Glutamatergic neuron (in vitro differentiated cells): Measurements from ENCODE around the gene BDNF. TPM values are rescaled to one million over a fixed set of nuclear protein-coding genes. Genes with fewer than 3 reads are reported as not detected.

Source experiments
- DNase-seq: peaks from one replicate; pipeline ENCODE4 v3.0.0; 2022
- H3K27ac Mint-ChIP-seq: one replicate; pipeline ENCODE4 v1.8.0; 2020; ENCODE audit warnings: mild to moderate bottlenecking, mixed read lengths, inconsistent platforms; ENCODE audit not compliant: unreplicated experiment
- H3K27me3 Mint-ChIP-seq: one replicate; pipeline ENCODE4 v1.8.0; 2020; ENCODE audit warnings: mild to moderate bottlenecking, moderate library complexity, mixed read lengths, inconsistent platforms; ENCODE audit not compliant: unreplicated experiment
- H3K36me3 Mint-ChIP-seq: one replicate; pipeline ENCODE4 v1.8.0; 2020; ENCODE audit warnings: mild to moderate bottlenecking, mixed read lengths, inconsistent platforms; ENCODE audit not compliant: unreplicated experiment
- H3K4me1 Mint-ChIP-seq: one replicate; pipeline ENCODE4 v1.8.0; 2020; ENCODE audit warnings: mild to moderate bottlenecking, low read depth, mixed read lengths, inconsistent platforms; ENCODE audit not compliant: unreplicated experiment
- H3K4me3 Mint-ChIP-seq: one replicate; pipeline ENCODE4 v1.8.0; 2020; ENCODE audit warnings: mild to moderate bottlenecking, mixed read lengths, inconsistent platforms; ENCODE audit not compliant: unreplicated experiment
- H3K9me3 Mint-ChIP-seq: one replicate; pipeline ENCODE4 v1.8.0; 2020; ENCODE audit warnings: mild to moderate bottlenecking, moderate library complexity, mixed read lengths, inconsistent platforms; ENCODE audit not compliant: unreplicated experiment
- total RNA-seq: library from RNA; stranded (reverse); fragmentation: NEBNext Ultra II Directional; extraction: Animal tissue kit (Norgen Biotek cat#: 25700); gene quantifications from one replicate; pipeline ENCODE4 v1.2.1, GENCODE V29; 2021; ENCODE audit not compliant: unreplicated experiment
- TF ChIP-seq, protein P1 (sequence below): fragments of 200-600 bp; sonication (generic); IDR thresholded peaks from one replicate; pipeline ENCODE4 v1.5.0; 2021; ENCODE audit not compliant: partially characterized antibody, unreplicated experiment

BDNF gene
- total RNA-seq, 1 donor from 2014 or later: 0.42 TPM

DNA sequence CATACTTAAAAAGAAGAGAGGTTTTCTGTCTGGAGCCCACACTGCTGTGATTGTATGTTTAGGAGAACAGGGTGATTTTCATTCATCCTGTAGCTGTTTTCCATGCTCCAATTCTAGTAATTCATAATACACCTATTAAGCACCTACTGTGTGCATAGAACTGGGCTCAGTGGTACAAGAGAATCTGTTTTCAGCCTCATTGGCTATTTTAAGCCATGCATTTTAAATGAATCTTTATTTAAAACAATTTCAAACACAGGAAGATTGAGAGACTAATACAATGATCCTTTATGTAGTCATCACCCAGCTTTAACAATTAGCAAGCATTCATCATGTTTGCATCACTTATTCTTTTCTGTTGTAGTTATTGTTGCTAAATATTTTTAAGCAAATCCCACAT lies 86.2 kb downstream of the BDNF start:
- H3K27ac Mint-ChIP-seq: no peak overlapping the region
- no peak for DNase-seq
- peaks cover 2% of the 10 kb centered on the region for H3K27me3 Mint-ChIP-seq
- no peaks in the 10 kb centered on the region for H3K36me3 Mint-ChIP-seq
- no peak overlapping the region for H3K4me3 Mint-ChIP-seq
- H3K4me1 Mint-ChIP-seq: no peaks in the 10 kb centered on the region
- TF ChIP-seq, protein P1, sequence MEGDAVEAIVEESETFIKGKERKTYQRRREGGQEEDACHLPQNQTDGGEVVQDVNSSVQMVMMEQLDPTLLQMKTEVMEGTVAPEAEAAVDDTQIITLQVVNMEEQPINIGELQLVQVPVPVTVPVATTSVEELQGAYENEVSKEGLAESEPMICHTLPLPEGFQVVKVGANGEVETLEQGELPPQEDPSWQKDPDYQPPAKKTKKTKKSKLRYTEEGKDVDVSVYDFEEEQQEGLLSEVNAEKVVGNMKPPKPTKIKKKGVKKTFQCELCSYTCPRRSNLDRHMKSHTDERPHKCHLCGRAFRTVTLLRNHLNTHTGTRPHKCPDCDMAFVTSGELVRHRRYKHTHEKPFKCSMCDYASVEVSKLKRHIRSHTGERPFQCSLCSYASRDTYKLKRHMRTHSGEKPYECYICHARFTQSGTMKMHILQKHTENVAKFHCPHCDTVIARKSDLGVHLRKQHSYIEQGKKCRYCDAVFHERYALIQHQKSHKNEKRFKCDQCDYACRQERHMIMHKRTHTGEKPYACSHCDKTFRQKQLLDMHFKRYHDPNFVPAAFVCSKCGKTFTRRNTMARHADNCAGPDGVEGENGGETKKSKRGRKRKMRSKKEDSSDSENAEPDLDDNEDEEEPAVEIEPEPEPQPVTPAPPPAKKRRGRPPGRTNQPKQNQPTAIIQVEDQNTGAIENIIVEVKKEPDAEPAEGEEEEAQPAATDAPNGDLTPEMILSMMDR: no peak
- no peaks in the 10 kb centered on the region for H3K9me3 Mint-ChIP-seq

DNA sequence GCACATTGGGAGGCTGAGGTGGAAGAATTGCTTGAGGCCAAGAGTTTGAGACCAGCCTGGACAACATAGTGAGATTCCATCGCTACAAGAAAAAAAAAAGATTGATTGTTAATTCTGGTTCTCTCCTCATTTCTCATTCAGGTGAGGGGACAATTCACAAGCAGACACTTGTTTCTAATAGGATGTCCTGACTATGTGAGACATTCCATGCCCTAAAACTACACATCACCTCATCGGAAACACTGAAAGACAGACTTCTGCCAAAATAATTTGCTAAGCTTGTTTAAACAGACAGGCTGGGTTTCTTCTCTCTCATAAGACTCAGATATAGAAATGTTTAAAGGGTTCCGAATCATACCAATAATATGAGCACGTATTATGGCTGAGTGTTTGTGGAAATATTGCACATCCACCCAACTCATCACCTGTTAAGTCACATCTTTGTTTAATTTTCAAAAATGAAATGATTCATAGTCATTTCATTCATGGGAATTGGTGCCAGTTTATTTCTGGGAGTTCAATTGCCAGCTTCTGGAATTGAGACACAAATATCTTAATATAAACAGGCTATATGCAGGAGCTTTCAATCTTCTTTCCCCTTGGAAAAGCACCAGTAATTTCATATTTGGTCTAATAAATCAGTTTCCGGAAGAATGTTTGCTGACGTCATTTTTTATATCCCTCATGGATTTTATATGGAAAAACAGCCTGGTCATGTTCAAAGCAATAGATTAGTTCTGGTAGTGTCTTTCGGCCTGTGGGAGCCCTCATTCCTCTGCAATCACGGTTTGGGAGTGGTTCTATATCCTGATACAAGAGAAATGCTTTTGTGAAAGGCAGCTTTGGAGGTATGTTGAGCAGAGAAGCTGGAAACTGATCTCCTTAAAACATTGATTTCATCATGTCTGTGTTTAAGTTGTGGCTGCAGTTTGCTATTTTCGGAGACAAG lies 87.0 kb downstream of the BDNF start:
- H3K9me3 Mint-ChIP-seq: no peaks in the 10 kb centered on the region
- TF ChIP-seq, protein P1: no peak
- H3K27me3 Mint-ChIP-seq: no peaks in the 10 kb centered on the region
- H3K36me3 Mint-ChIP-seq: no peaks in the 10 kb centered on the region
- H3K27ac Mint-ChIP-seq: no peak overlapping the region
- DNase-seq: no peak
- no peaks in the 10 kb centered on the region for H3K4me1 Mint-ChIP-seq
- H3K4me3 Mint-ChIP-seq: no peak overlapping the region

DNA sequence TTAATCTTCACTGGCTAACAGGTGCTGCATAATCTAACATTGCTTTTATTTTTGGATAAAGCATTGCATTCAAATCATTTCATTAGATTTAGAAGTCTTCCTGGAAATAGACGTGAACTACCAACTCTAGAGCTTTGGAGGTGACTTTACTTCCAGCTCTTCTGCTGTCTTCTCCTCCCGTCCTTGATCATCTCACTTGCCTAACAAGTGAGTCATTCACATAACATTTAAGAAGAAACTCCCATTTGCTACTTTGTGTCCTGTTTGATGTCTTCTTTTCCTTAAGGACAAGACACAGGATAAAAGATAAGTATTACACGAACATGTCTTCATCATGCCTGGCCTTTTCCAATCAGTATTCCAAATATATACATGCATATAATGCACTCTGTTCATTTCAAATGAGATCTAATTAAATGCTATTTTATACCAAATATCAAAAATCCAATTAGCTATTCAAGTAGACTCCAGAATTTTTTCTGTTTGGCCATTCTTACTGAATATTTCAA lies 88.3 kb downstream of the BDNF start:
- Mint-ChIP-seq H3K27ac (no peak overlapping the region), H3K36me3 (no peaks in the 10 kb centered on the region), H3K4me1 (no peaks in the 10 kb centered on the region), H3K27me3 (no peaks in the 10 kb centered on the region), H3K9me3 (no peaks in the 10 kb centered on the region), H3K4me3 (no peak overlapping the region)
- DNase-seq: no peak
- TF ChIP-seq, protein P1: no peak

DNA sequence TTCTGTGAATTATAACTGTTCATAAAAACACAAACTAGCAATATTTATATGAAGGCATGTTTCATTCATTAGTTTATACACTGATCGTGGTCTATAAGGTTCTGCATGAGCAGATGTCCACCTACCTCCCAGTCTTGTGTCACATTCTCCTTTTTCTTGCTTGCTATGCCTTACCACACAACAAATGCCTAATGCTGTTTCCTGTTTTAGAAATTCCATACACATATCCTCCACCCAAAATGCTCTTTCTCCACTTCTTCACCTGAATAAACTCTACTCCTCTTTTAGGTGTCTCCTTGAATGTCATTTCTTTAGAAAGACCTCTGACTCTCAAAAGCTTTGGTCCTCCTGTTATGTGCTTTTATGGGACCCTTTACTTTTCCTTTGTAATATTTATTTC lies 88.9 kb downstream of the BDNF start:
- H3K4me3 Mint-ChIP-seq: no peak overlapping the region
- TF ChIP-seq, protein P1: no peak
- H3K4me1 Mint-ChIP-seq: no peaks in the 10 kb centered on the region
- H3K36me3 Mint-ChIP-seq: no peaks in the 10 kb centered on the region
- H3K9me3 Mint-ChIP-seq: no peaks in the 10 kb centered on the region
- no peaks in the 10 kb centered on the region for H3K27me3 Mint-ChIP-seq
- DNase-seq: no peak
- H3K27ac Mint-ChIP-seq: no peak overlapping the region

DNA sequence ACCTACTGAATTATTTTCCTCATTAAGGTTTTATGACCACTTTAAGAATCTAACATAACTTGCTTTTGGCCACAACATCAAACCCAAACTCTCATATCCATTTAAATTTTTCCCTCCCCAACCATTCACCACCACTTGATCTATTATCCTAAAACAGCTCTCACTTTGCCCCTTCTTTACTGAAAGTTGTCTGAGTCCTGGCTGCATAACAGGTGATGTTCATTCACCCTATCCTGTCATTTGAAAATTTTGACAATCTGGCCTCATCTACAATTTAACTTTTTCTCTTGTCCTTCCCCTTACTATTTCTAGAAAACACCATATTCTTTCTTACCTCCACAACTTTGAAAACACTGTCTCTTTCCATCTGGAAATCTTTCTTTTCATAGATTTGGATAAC lies 89.3 kb downstream of the BDNF start:
- Mint-ChIP-seq H3K4me1 (no peaks in the 10 kb centered on the region), H3K27ac (no peak overlapping the region), H3K4me3 (no peak overlapping the region), H3K27me3 (no peaks in the 10 kb centered on the region), H3K36me3 (no peaks in the 10 kb centered on the region), H3K9me3 (no peaks in the 10 kb centered on the region)
- TF ChIP-seq, protein P1: no peak
- no peak for DNase-seq
